ENCODE measurements around the gene PPP2R2C.

Gene PPP2R2C

GRCh38 chr4:6270636-6271121 is 201.7 kb downstream of the PPP2R2C start:
- no peak for TF ChIP-seq CTCF (conservative IDR thresholded peaks at IDR 0.05; ENCODE audit: low read depth, low read length)
- Histone ChIP-seq H3K4me3 (IDR thresholded peaks at IDR 0.05; ENCODE audit: insufficient read depth, low read depth, low read length) (no peak overlapping the region), H3K9ac (peak overlapping the region; percentile 37; the same call in 1 of the 2 replicates)

More at GRCh38 chr4:6270636-6271121, 201.7 kb downstream of the PPP2R2C start:
- peak overlapping the region; percentile 48 for H3K4me2 ChIP-seq
- H3K4me1 ChIP-seq (ENCODE audit: low read depth, poor library complexity, severe bottlenecking) = peaks cover 3% of the 10 kb centered on the region
- no peak overlapping the region for H2AFZ ChIP-seq (ENCODE audit: low read depth)
- no peaks in the 10 kb centered on the region for H3K79me2 ChIP-seq (ENCODE audit: insufficient read depth, low read depth)
- H3K36me3 ChIP-seq (ENCODE audit: insufficient read depth) = no peaks in the 10 kb centered on the region
- H3K27ac ChIP-seq = no peak overlapping the region
- no peaks in the 10 kb centered on the region for H4K20me1 ChIP-seq (ENCODE audit: insufficient read depth)
- no peaks in the 10 kb centered on the region for H3K27me3 ChIP-seq (ENCODE audit: insufficient read depth, low read depth)
